ENCODE data around the gene OR4C15.

Gene OR4C15

GRCh38 chr11:55554169-55554568 is at the start of gene OR4C15:
OR4C15 (plus strand) TSS chr11:55554469; CDS start chr11:55554469, 0 bp downstream.
- DNase-seq (ENCODE audit: low read depth), result no peak

GRCh38 chr11:55571828-55572227 is 17.6 kb downstream of the OR4C15 start, which contains the start of gene OR4C16:
OR4C16 (plus strand) TSS chr11:55572128; CDS start chr11:55572128, 0 bp downstream.
- no peak for DNase-seq (ENCODE audit: low read depth)

- no peak for DNase-seq (ENCODE audit: low read depth)
Measured at GRCh38 chr11:55572548-55572947, 18.3 kb downstream of the OR4C15 start.

Measured in fibroblast of the conjunctiva (primary cell).